ENCODE measurements around the gene GALNT10.

Gene GALNT10

GRCh38 chr5:154264549-154265196 lies 74.1 kb downstream of the GALNT10 start:
- no peak for DNase-seq (ENCODE audit: low read depth in 2 of 2)

- DNase-seq (ENCODE audit: low read depth in 2 of 2) = no peak
These were observed 74.8 kb downstream of the GALNT10 start for GRCh38 chr5:154265197-154265773.

- no peak for DNase-seq (ENCODE audit: low read depth in 2 of 2)
These were observed 77.0 kb downstream of the GALNT10 start for GRCh38 chr5:154267516-154267915.

GRCh38 chr5:154268073-154268472 lies 77.5 kb downstream of the GALNT10 start:
- DNase-seq (ENCODE audit: low read depth in 2 of 2) = no peak

DNA sequence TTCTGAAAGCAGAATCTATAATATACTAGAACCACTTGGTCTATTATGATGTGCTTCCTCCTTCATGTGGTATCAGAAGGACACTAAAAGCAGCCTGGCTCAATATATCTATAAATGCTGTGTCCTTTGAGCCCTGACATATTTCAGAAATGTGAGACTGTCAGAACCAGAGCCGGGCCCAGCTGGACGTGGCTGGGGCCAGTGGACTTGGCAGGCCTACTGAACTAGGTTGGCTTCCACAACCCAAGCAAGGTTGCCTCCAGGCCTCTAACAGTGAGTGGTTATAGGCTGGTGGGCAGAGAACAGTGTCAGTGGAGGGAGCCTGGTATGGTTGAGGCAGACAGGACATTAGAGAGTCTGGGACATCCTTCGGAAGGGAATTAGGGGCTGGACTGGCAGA lies 78.9 kb downstream of the GALNT10 start:
- DNase-seq (ENCODE audit: low read depth in 2 of 2) = no peak

DNA sequence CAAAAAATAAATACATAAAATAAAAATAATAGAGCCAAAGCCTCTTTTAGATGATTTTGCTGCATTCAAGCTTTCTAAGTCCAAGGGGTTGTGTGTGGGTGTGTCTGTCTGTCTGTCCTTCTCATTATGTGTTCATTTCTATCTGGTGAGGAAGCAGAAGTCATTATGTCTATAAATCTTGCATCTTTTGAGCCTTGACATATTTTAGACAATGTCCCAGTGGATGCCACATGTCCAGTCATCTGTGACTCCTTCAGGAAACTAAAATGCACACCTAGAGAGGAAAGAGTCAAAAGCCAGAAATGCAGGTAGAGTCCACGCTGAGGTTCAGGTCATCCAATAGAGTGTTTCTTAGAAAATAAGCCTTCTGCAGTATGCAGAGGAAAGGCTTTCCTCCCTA lies 80.9 kb downstream of the GALNT10 start:
- no peak for DNase-seq (ENCODE audit: low read depth in 2 of 2)

DNA sequence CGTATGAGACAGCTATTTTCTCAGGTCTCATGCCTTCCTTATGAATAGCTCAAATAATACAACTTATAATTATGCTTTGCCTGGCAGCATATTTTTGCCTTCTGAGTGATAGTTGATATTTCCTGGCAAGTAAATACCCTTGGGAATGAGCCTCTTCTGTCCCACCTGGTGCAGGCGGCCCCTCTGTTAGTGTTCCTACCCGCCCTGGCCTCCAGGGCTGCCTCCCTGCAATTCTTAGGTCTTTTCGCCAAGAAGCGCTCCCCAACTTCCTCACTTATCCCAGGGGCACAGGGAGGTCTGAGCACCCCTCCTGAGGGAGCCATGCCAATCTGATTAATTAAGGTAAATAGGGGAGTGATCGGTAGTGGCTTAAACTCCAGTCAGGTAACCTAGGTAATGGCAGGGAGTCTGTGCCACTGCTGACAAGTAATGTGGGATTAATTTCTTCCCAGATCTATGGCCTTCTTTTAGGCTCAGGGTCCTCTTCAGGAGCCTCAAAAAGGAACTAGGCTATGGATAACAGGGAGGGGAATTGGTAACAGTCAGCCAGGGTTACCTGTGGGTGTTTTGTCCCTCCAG lies 81.5 kb downstream of the GALNT10 start:
- no peak for DNase-seq (ENCODE audit: low read depth in 2 of 2)

DNA sequence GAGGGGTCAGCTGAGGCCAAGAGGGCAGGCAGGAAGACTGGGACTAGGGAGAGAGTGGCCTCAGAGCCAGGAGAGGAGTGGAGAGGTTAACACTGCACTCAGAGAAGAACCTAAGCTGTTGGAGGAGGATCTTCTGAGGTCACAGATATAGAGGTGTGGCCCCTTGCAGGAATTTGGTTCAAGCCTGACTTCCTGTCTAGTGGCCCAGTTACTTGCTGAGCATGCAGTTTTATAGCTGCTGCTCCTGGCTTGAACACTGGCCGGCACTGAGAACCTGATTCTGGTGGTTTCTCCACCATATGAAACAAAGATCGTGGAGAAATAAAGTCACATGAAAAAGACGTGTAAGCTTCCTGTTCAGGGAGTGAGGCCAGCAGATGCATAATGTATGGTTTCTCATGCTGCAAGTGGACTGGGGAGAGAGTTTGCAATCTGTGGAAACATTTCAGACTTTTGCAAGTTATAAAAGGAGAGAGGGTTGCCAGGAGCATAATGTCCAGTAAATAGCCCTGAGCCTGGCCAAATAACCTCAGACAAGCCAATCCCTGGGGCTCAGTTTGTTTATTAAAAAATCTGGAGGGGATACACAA lies 82.6 kb downstream of the GALNT10 start:
- no peak for DNase-seq (ENCODE audit: low read depth in 2 of 2)

- DNase-seq (ENCODE audit: low read depth in 2 of 2) = no peak
These were observed 83.7 kb downstream of the GALNT10 start for GRCh38 chr5:154273963-154274827.

DNA sequence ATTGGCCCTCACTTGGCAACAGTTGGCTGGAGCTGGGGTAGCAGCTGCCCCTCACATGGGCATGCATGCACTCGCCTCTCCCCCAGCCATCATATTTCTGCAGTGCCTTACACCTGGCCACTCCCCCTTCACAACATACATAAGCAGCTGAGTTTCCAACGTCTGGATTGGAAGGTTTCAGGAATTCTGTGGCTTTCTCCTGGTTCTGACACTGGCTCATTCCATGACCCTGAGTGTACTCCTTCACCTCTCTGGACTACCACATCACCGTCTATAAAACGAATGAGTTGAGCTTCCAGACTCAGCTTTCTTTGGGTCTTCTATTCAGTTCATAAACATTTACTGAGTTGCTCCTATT lies 84.3 kb downstream of the GALNT10 start:
- DNase-seq (ENCODE audit: low read depth in 2 of 2) = no peak

DNA sequence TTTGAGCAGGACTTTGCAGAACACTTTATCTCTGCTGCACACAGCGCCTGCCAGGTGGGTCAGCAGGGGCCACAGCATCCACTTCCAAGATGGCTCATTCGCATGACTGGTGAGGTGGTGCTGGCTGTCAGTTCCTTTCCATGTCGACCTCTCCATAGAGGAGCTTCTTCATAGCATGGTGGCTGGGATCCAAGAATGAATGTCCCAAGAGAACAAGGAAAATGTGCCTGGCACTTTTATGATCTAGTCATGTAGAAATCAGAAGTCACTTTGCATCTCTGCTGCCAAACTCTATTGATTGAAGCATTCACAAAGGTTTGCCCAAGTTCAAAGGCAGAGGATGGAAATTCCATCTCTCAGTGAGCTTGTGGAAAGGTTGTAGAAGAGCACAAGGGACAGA lies 85.0 kb downstream of the GALNT10 start:
- DNase-seq (ENCODE audit: low read depth in 2 of 2) = no peak

- DNase-seq (ENCODE audit: low read depth in 2 of 2) = no peak
These were observed 85.9 kb downstream of the GALNT10 start for GRCh38 chr5:154276261-154276972.

DNA sequence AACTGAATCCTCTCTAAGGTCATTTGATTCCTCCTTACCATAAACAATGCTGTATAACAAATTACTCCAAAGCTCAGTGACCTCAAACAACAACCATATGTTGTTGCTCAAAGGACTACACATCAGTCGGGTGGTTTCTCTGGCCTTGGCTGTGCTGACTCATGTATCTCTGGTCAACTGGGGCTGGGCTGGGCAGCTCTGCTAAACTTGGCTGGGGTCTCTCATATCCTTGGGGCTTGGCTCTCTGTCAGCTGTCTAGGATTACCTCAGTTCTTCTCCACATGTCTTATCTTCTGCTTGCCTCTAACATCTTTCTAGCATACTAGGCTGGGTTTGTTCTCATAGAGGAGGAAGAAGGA lies 86.4 kb downstream of the GALNT10 start:
- DNase-seq (ENCODE audit: low read depth in 2 of 2) = no peak

- DNase-seq (ENCODE audit: low read depth in 2 of 2) = no peak
These were observed 87.0 kb downstream of the GALNT10 start for GRCh38 chr5:154277499-154277898.

- no peak for DNase-seq (ENCODE audit: low read depth in 2 of 2)
These were observed 87.7 kb downstream of the GALNT10 start for GRCh38 chr5:154278186-154278585.

- no peak for DNase-seq (ENCODE audit: low read depth in 2 of 2)
These were observed 88.4 kb downstream of the GALNT10 start for GRCh38 chr5:154278908-154279307.

DNA sequence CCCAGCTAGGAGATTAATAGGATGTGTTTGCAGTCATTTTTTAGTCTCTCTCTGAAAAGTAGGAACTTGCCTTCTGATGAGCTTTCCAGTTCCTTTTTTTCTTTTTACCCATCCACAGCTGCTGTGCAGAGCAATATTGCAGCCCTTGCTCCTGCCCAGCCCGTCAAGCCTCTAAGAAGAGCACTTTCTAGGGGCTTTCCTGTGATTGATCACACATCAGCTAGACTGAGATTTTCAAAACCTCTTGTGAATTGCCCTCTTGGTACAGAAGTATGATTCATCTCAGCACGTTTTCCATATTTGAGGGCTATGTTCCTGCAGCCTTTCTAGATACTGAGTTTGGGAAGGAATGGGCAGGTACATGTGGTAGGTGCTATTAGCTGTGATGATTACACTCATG lies 93.9 kb downstream of the GALNT10 start:
- DNase-seq (ENCODE audit: low read depth in 2 of 2) = no peak

DNA sequence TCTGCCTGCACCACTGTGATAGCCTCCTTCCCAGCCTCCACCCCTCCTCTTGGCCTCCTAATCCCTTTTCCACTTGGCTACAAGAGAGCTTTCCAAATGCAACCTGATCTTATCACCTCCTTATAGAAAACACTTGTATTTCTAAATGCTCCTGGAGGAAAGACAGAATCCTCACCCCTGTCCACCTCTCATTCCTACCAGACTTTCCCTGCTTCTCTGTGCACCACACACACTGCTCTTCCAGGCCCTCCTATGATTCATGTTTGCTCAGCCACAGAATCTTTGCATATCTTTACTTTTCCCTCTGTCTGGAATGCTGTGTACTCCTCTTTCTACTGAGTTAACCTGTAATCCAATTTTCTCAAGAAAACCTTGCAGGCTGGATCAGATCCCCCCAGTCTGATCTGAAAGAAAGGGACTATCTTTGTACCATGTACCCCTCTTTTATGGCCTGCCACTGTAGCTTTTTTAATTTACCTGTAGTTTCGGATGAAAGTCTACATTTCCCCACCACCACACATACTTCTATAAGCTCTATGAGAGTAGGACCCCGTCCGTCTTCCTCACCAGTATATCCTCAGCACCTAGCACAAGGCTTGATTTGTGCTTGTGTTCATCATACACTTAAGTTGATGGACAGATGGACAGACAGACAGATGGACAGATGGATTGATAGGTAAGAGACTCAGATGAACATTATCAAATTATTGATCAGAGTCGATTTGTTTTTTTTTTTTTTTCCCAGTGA lies 95.3 kb downstream of the GALNT10 start:
- DNase-seq (ENCODE audit: low read depth in 2 of 2) = no peak

GRCh38 chr5:154286557-154286956 lies 96.0 kb downstream of the GALNT10 start:
- DNase-seq (ENCODE audit: low read depth in 2 of 2) = no peak

GRCh38 chr5:154287136-154287535 lies 96.6 kb downstream of the GALNT10 start:
- no peak for DNase-seq (ENCODE audit: low read depth in 2 of 2)

GRCh38 chr5:154288145-154288544 lies 97.6 kb downstream of the GALNT10 start:
- DNase-seq (ENCODE audit: low read depth in 2 of 2) = no peak

Measured in activated CD4-positive, alpha-beta T cell treated with anti-CD3 and anti-CD28 coated beads for 24 hours (primary cell).